MV-4-11 (cell line): ENCODE data around the gene IRS2.

ENCODE experiments used
- DNase-seq: peaks from one replicate; lab custom pipeline; 2025; lab: John Stamatoyannopoulos, UW

The IRS2 gene

GRCh38 chr13:109781384-109782065 lies 4.9 kb downstream of the IRS2 start:
- DNase-seq, result no peak

- no peak for DNase-seq
Measured at GRCh38 chr13:109780845-109781383, 5.5 kb downstream of the IRS2 start.

- no peak for DNase-seq
Measured at GRCh38 chr13:109779876-109780510, 6.4 kb downstream of the IRS2 start.

GRCh38 chr13:109779074-109779473 lies 7.3 kb downstream of the IRS2 start:
- DNase-seq, result no peak

- peak; percentile 58 for DNase-seq
Measured at GRCh38 chr13:109778102-109778542, 8.3 kb downstream of the IRS2 start.

GRCh38 chr13:109776575-109776974 lies 9.8 kb downstream of the IRS2 start:
- no peak for DNase-seq

- DNase-seq, result no peak
Measured at GRCh38 chr13:109773786-109774185, 12.6 kb downstream of the IRS2 start.

GRCh38 chr13:109773276-109773675 lies 13.1 kb downstream of the IRS2 start:
- no peak for DNase-seq

- DNase-seq, result no peak
Measured at GRCh38 chr13:109771926-109772325, 14.5 kb downstream of the IRS2 start.

GRCh38 chr13:109770436-109770835 lies 15.9 kb downstream of the IRS2 start:
- DNase-seq, result no peak

GRCh38 chr13:109769921-109770320 lies 16.5 kb downstream of the IRS2 start:
- no peak for DNase-seq

GRCh38 chr13:109769275-109769674 lies 17.1 kb downstream of the IRS2 start:
- DNase-seq, result no peak

- no peak for DNase-seq
Measured at GRCh38 chr13:109768616-109769015, 17.8 kb downstream of the IRS2 start.

- no peak for DNase-seq
Measured at GRCh38 chr13:109768176-109768575, 18.2 kb downstream of the IRS2 start.

GRCh38 chr13:109767023-109767422 lies 19.4 kb downstream of the IRS2 start:
- DNase-seq, result no peak

GRCh38 chr13:109764470-109765291 lies 21.7 kb downstream of the IRS2 start:
- DNase-seq, result peak; percentile 52

- no peak for DNase-seq
Measured at GRCh38 chr13:109764045-109764444, 22.3 kb downstream of the IRS2 start.

GRCh38 chr13:109762791-109763190 lies 23.6 kb downstream of the IRS2 start:
- no peak for DNase-seq

- no peak for DNase-seq
Measured at GRCh38 chr13:109761695-109762094, 24.7 kb downstream of the IRS2 start.

- DNase-seq, result no peak
Measured at GRCh38 chr13:109760951-109761350, 25.4 kb downstream of the IRS2 start.

- DNase-seq, result no peak
Measured at GRCh38 chr13:109760402-109760801, 26.0 kb downstream of the IRS2 start.

- no peak for DNase-seq
Measured at GRCh38 chr13:109759609-109760008, 26.8 kb downstream of the IRS2 start.
